HG03558 (cell line): ENCODE data around the gene NUDT14.

Experiments
- ATAC-seq: cut with Tn5 transposase; IDR thresholded peaks from one replicate; pipeline ENCODE4 v1.9.1; 2021; ENCODE audit warnings: moderate number of reproducible peaks; ENCODE audit not compliant: unreplicated experiment; ENCODE audit errors: extremely low read depth

The NUDT14 gene

GRCh38 chr14:105149146-105149781 lies 31.8 kb downstream of the NUDT14 start:
- no peak for ATAC-seq

GRCh38 chr14:105148604-105149145 lies 32.4 kb downstream of the NUDT14 start:
- no peak for ATAC-seq

GRCh38 chr14:105147671-105148603 lies 33.2 kb downstream of the NUDT14 start:
- ATAC-seq, result no peak

GRCh38 chr14:105146976-105147635 lies 34.0 kb downstream of the NUDT14 start:
- no peak for ATAC-seq

- ATAC-seq, result no peak
Measured at GRCh38 chr14:105146181-105146975, 34.7 kb downstream of the NUDT14 start.

GRCh38 chr14:105145381-105146180 lies 35.5 kb downstream of the NUDT14 start:
- ATAC-seq, result no peak

GRCh38 chr14:105144666-105145380 lies 36.3 kb downstream of the NUDT14 start:
- ATAC-seq, result no peak

- ATAC-seq, result no peak
Measured at GRCh38 chr14:105144026-105144665, 37.0 kb downstream of the NUDT14 start.

- no peak for ATAC-seq
Measured at GRCh38 chr14:105143451-105144025, 37.6 kb downstream of the NUDT14 start.

GRCh38 chr14:105142651-105143450 lies 38.3 kb downstream of the NUDT14 start:
- no peak for ATAC-seq

GRCh38 chr14:105141486-105142281 lies 39.4 kb downstream of the NUDT14 start:
- ATAC-seq, result no peak

- ATAC-seq, result no peak
Measured at GRCh38 chr14:105141026-105141425, 40.1 kb downstream of the NUDT14 start.

GRCh38 chr14:105140581-105140980 lies 40.5 kb downstream of the NUDT14 start:
- no peak for ATAC-seq

GRCh38 chr14:105139831-105140239 lies 41.3 kb downstream of the NUDT14 start:
- no peak for ATAC-seq

GRCh38 chr14:105139212-105139825 lies 41.8 kb downstream of the NUDT14 start:
- no peak for ATAC-seq
